Adrenal gland (tissue), 12 donors: ENCODE results near the gene DIAPH2. TPM values are rescaled to one million over a fixed set of nuclear protein-coding genes. Genes with fewer than 3 reads are reported as not detected.

Experiments used
- DNase-seq, 7 donors: peaks; one replicate each; pipeline ENCODE4 v3.0.0-alpha.2; 2019 to 2020
- H3K27ac ChIP-seq, 5 donors: fragments of 200-600 bp; sonication (generic) in 4 of 5; 1 replicate in 3 of 5; 2 replicates in 2 of 5; pipeline versions ENCODE4 v1.5.1 to v1.8.0; 2016 to 2020; ENCODE audit warnings: mild to moderate bottlenecking in 1 of 5
- H3K27me3 ChIP-seq: fragments of 200-600 bp; 2 replicates; pipeline ENCODE4 v1.8.0; 2021
- H3K36me3 ChIP-seq, 2 donors: fragments of 200-600 bp; replicated peaks in 1 of 2; 1 replicate in 1 of 2; 2 replicates in 1 of 2; pipeline versions ENCODE4 v1.5.1 to v1.8.0; 2018 to 2022
- H3K4me1 ChIP-seq, 2 donors: fragments of 200-600 bp; replicated peaks in 1 of 2; 1 replicate in 1 of 2; 2 replicates in 1 of 2; pipeline versions ENCODE4 v1.5.1 to v1.8.0; 2018 to 2021
- H3K4me3 ChIP-seq, 4 donors: fragments of 200-600 bp; sonication (generic) in 3 of 4; one replicate each; pipeline ENCODE4 v1.5.1; 2016 to 2018
- H3K9me3 ChIP-seq, 3 donors: fragments of 200-600 bp; sonication (generic) in 1 of 3; replicated peaks in 1 of 3; 1 replicate in 2 of 3; 2 replicates in 1 of 3; pipeline versions ENCODE4 v1.5.1 to v1.8.0; 2016 to 2021
- CTCF ChIP-seq, 6 experiments: fragments of 450-650 bp in 4 of 6; fragments of 200-600 bp in 2 of 6; sonication (generic) in 1 of 6; IDR thresholded peaks; 1 replicate in 5 of 6; 2 replicates in 1 of 6; pipeline versions ENCODE4 v1.5.1 to v1.8.0; 2016 to 2021; ENCODE audit warnings: antibody characterized with exemption in 6 of 6, mild to moderate bottlenecking in 2 of 6, moderate library complexity in 1 of 6
- POLR2A ChIP-seq, 2 donors: fragments of 450-650 bp; IDR thresholded peaks; one replicate each; pipeline ENCODE4 v1.6.1; 2017; ENCODE audit warnings: antibody characterized with exemption in 2 of 2, mild to moderate bottlenecking in 2 of 2, moderate library complexity in 1 of 2
- WGBS, 4 donors: extraction: QIAGEN DNeasy Blood & Tissue Kit in 2 of 4; methylation state at CpG; one replicate each; pipeline versions ENCODE4 v1.1.5 to v1.1.7; 2013 to 2017; 5-methylcytosine and 5-hydroxymethylcytosine counted together
- intact Hi-C, 2 donors: fragments of 100-400 bp; cut with DNase I; formaldehyde crosslinking; loops; one replicate each; pipeline versions ENCODE4 v1.14.1 to v1.15.0; 2022 to 2023
- polyA plus RNA-seq, 3 donors: library from polyadenylated mRNA; stranded (reverse); fragments of 200-250 nt in 2 of 3; fragments of 350-450 nt in 1 of 3; fragmentation: Illumina TruSeq in 1 of 3; extraction: RNeasy Lipid Tissue Mini Kit (QIAGEN cat#74804) in 1 of 3; gene quantifications; one replicate each; pipeline ENCODE4 v1.2.3, GENCODE V29; 2013 to 2014
- total RNA-seq, 9 donors: library from RNA; depleted of rRNA in 4 of 9; stranded (reverse); fragments of >200 nt in 4 of 9; fragments of 120-200 nt in 1 of 9; fragmentation: NEBNext Ultra II Directional in 1 of 9; extraction: Animal tissue kit (Norgen Biotek cat#: 25700) in 1 of 9; gene quantifications; one replicate each; pipeline versions ENCODE4 v1.1.0 to v1.2.4, GENCODE V29; 2013 to 2023
- donor health status: healthy with polysubstance abuse.
- donor health status: Bipolar disorder and iron deficiency.
- donor health status: DM: yes; HTN: yes; CAD: no.
- donor health status: DM: no; HTN: no; CAD: no.
- donor health status: DM: no; HTN: no; CAD: no.
- donor health status: DM: yes; HTN: yes; CAD: no.

The DIAPH2 gene
- total and polyA plus RNA-seq, 12 donors = 3.2 to 33.3 (median 12.3) TPM

GRCh38 chrX:97330151-97330550 lies 645.5 kb downstream of the DIAPH2 start:
- Histone ChIP-seq H3K4me3 (no peak overlapping the region), H3K27me3 (no peaks in the 10 kb centered on the region), H3K36me3 (no peaks in the 10 kb centered on the region), H3K4me1 (no peaks in the 10 kb centered on the region), H3K9me3 (no peaks in the 10 kb centered on the region), H3K27ac (no peak overlapping the region)
- no peak for TF ChIP-seq CTCF (IDR thresholded peaks at IDR 0.05)
- TF ChIP-seq POLR2A (IDR thresholded peaks at IDR 0.05) = no peak
- intact Hi-C loops = no loop called here
- WGBS, 4 donors = 86 to 100% (median 93%) methylated on average over 1 of the region's 1 CpG
- DNase-seq = no peak

GRCh38 chrX:97332963-97333362 lies 648.3 kb downstream of the DIAPH2 start:
- no peaks in the 10 kb centered on the region for H3K27me3 ChIP-seq
- H3K9me3 ChIP-seq = no peaks in the 10 kb centered on the region
- 67 to 83% (median 81%) methylated on average over 3 of the region's 3 CpGs for WGBS, 4 donors
- no peak for TF ChIP-seq CTCF (IDR thresholded peaks at IDR 0.05)
- TF ChIP-seq POLR2A (IDR thresholded peaks at IDR 0.05) = no peak
- H3K4me1 ChIP-seq = no peaks in the 10 kb centered on the region
- no peak overlapping the region for H3K27ac ChIP-seq
- no peaks in the 10 kb centered on the region for H3K36me3 ChIP-seq
- no peak overlapping the region for H3K4me3 ChIP-seq
- DNase-seq = no peak
- intact Hi-C loops = no loop called here

- intact Hi-C loops = no loop called here
- WGBS, 4 donors = 87 to 93% (median 91%) methylated on average over 9 of the region's 9 CpGs
- no peak overlapping the region for H3K27ac ChIP-seq
- DNase-seq = no peak
- H3K27me3 ChIP-seq = no peaks in the 10 kb centered on the region
- no peak for TF ChIP-seq CTCF (IDR thresholded peaks at IDR 0.05)
- TF ChIP-seq POLR2A (IDR thresholded peaks at IDR 0.05) = no peak
- H3K9me3 ChIP-seq = no peaks in the 10 kb centered on the region
- no peaks in the 10 kb centered on the region for H3K36me3 ChIP-seq
- H3K4me1 ChIP-seq = no peaks in the 10 kb centered on the region
- H3K4me3 ChIP-seq = no peak overlapping the region
Measured at GRCh38 chrX:97334850-97335249, 650.2 kb downstream of the DIAPH2 start.

- intact Hi-C loops = no loop called here
- no peaks in the 10 kb centered on the region for H3K9me3 ChIP-seq
- TF ChIP-seq CTCF (IDR thresholded peaks at IDR 0.05) = no peak
- no peak overlapping the region for H3K27ac ChIP-seq
- WGBS, 4 donors = 41 to 72% (median 60%) methylated on average over 2 of the region's 2 CpGs
- DNase-seq = no peak
- no peaks in the 10 kb centered on the region for H3K36me3 ChIP-seq
- no peaks in the 10 kb centered on the region for H3K4me1 ChIP-seq
- no peak overlapping the region for H3K4me3 ChIP-seq
- no peaks in the 10 kb centered on the region for H3K27me3 ChIP-seq
Measured at GRCh38 chrX:97344724-97345123, 660.1 kb downstream of the DIAPH2 start.
